Subcutaneous adipose tissue (tissue), 4 donors: ENCODE results near the gene TTC16. TPM values are rescaled to one million over a fixed set of nuclear protein-coding genes. Genes with fewer than 3 reads are reported as not detected.

Source experiments
- CTCF ChIP-seq: fragments of 450-650 bp; IDR thresholded peaks from one replicate; pipeline ENCODE4 v1.5.1; 2016; ENCODE audit warnings: low read depth, mild to moderate bottlenecking, control low read depth, antibody characterized with exemption, moderate library complexity
- total RNA-seq, 4 donors: library from RNA; depleted of rRNA; stranded (reverse); fragments of >200 nt; gene quantifications; one replicate each; pipeline ENCODE4 v1.1.0, GENCODE V29; 2016

TTC16 gene
- total RNA-seq, 4 donors from 2014 or later, result 0.16 TPM; not detected in 3

- TF ChIP-seq CTCF, result no peak
Measured at GRCh38 chr9:127714951-127715469, 869 bp upstream of the TTC16 start.

GRCh38 chr9:127716412-127716811 is 533 bp downstream of the TTC16 start:
- TF ChIP-seq CTCF, result no peak

GRCh38 chr9:127717766-127718165 is 1.9 kb downstream of the TTC16 start:
- no peak for TF ChIP-seq CTCF

- TF ChIP-seq CTCF, result no peak
Measured at GRCh38 chr9:127720031-127720864, 4.4 kb downstream of the TTC16 start.

- TF ChIP-seq CTCF, result no peak
Measured at GRCh38 chr9:127720865-127721227, 5.0 kb downstream of the TTC16 start.

- no peak for TF ChIP-seq CTCF
Measured at GRCh38 chr9:127721391-127721821, 5.5 kb downstream of the TTC16 start.

GRCh38 chr9:127722055-127722745 is 6.3 kb downstream of the TTC16 start:
- no peak for TF ChIP-seq CTCF
